H1 (cell line): ENCODE results near the gene GLTP. TPM values are rescaled to one million over a fixed set of nuclear protein-coding genes. Genes with fewer than 3 reads are reported as not detected.

Experiments used
- ATF2 ChIP-seq: IDR thresholded peaks from 2 replicates; pipeline ENCODE4 v1.6.1; 2012; ENCODE audit warnings: low read length, inconsistent platforms
- CBX8 ChIP-seq: fragments of 300-800, 300-1000 bp; sonication (generic); IDR thresholded peaks from 2 replicates; pipeline ENCODE4 v1.7.1; 2016; ENCODE audit warnings: low read depth, low read length, borderline replicate concordance
- CHD2 ChIP-seq: IDR thresholded peaks from 2 replicates; pipeline ENCODE4 v1.6.1; 2012; ENCODE audit warnings: low read length, improper control_type of control experiment
- CREB1 ChIP-seq: IDR thresholded peaks from 2 replicates; pipeline ENCODE4 v1.6.1; 2012; ENCODE audit warnings: inconsistent platforms
- CTBP2 ChIP-seq: IDR thresholded peaks from 2 replicates; pipeline ENCODE4 v1.7.0; 2011; ENCODE audit warnings: borderline replicate concordance, mild to moderate bottlenecking, moderate library complexity, mixed read lengths, low read length; ENCODE audit not compliant: insufficient read depth, insufficient read length
- EZH2 ChIP-seq: fragments of 200-600 bp; sonication (generic); IDR thresholded peaks from 2 replicates; pipeline ENCODE4 v1.7.1; 2012; ENCODE audit warnings: low read depth, mild to moderate bottlenecking, moderate library complexity, low read length, inconsistent platforms; ENCODE audit not compliant: severe bottlenecking
- HDAC6 ChIP-seq: IDR thresholded peaks from one replicate; pipeline ENCODE4 v1.7.1; 2012; ENCODE audit warnings: low read depth, mild to moderate bottlenecking, inconsistent platforms, low read length, moderate library complexity
- KDM1A ChIP-seq: fragments of 200-600, 300-600 bp; sonication (generic); IDR thresholded peaks from 2 replicates; pipeline ENCODE4 v1.7.1; 2016; ENCODE audit warnings: mild to moderate bottlenecking, low read length, borderline replicate concordance
- KDM5A ChIP-seq: fragments of 200-600 bp; IDR thresholded peaks from 2 replicates; pipeline ENCODE4 v1.7.1; 2012; ENCODE audit warnings: mild to moderate bottlenecking, low read length, inconsistent platforms, mixed read lengths
- NANOG ChIP-seq: IDR thresholded peaks from 2 replicates; pipeline ENCODE4 v1.6.1; 2011; ENCODE audit warnings: low read length, low read depth, mild to moderate bottlenecking, inconsistent platforms; ENCODE audit not compliant: insufficient read depth, poor library complexity, severe bottlenecking
- RNF2 ChIP-seq: fragments of 200-900, 300-1000 bp; sonication (generic); IDR thresholded peaks from 2 replicates; pipeline ENCODE4 v1.7.1; 2016; ENCODE audit warnings: borderline replicate concordance, low read depth, mild to moderate bottlenecking, antibody characterized with exemption, low read length; ENCODE audit not compliant: poor library complexity, severe bottlenecking; ENCODE audit errors: missing control alignments
- RXRA ChIP-seq: IDR thresholded peaks from 2 replicates; pipeline ENCODE4 v1.6.1; 2011; ENCODE audit warnings: low read depth, mild to moderate bottlenecking, low read length, moderate library complexity; ENCODE audit not compliant: insufficient read depth
- SIRT6 ChIP-seq: IDR thresholded peaks from one replicate; pipeline ENCODE4 v1.7.1; 2012; ENCODE audit warnings: low read length, inconsistent platforms
- SP1 ChIP-seq: IDR thresholded peaks from 2 replicates; pipeline ENCODE4 v1.6.1; 2011; ENCODE audit warnings: low read depth, low read length
- SP4 ChIP-seq: IDR thresholded peaks from 2 replicates; pipeline ENCODE4 v1.6.1; 2012; ENCODE audit warnings: low read length, inconsistent platforms
- SRF ChIP-seq: IDR thresholded peaks from 2 replicates; pipeline ENCODE4 v1.6.1; 2011; ENCODE audit warnings: mild to moderate bottlenecking, low read depth, low read length, moderate library complexity
- SUZ12 ChIP-seq: fragments of 200-600 bp; sonication (generic); IDR thresholded peaks from 2 replicates; pipeline ENCODE4 v1.6.1; 2012; ENCODE audit warnings: mild to moderate bottlenecking, inconsistent platforms, low read length, moderate library complexity, mixed read lengths
- TBP ChIP-seq: IDR thresholded peaks from 2 replicates; pipeline ENCODE4 v1.6.1; 2011; ENCODE audit warnings: low read depth, low read length, improper control_type of control experiment
- TCF12 ChIP-seq: IDR thresholded peaks from 2 replicates; pipeline ENCODE4 v1.6.1; 2011; ENCODE audit warnings: low read depth, mild to moderate bottlenecking, low read length
- polyA plus RNA-seq, 7 experiments: library from polyadenylated mRNA; depleted of rRNA in 3 of 7; stranded (reverse) in 5 of 7; unstranded in 2 of 7; fragments of >200 nt in 5 of 7; fragments of 200-250 nt in 2 of 7; gene quantifications; 1 replicate in 5 of 7; 2 replicates in 1 of 7; 4 replicates in 1 of 7; pipeline versions ENCODE4 v1.2.1 to v1.2.3, GENCODE V29; 2011 to 2013; ENCODE audit warnings: missing spikeins in 2 of 7, mixed read lengths in 2 of 7
- total RNA-seq: library from RNA; stranded (reverse); fragmentation: NEBNext Ultra II Directional; extraction: Animal tissue kit (Norgen Biotek cat#: 25700); gene quantifications from 2 replicates; pipeline ENCODE4 v1.2.1, GENCODE V29; 2021
- TF ChIP-seq, protein P1 (sequence below), 3 experiments: IDR thresholded peaks; 1 replicate in 2 of 3; 2 replicates in 1 of 3; pipeline versions ENCODE4 v1.5.1 to v1.6.1; 2011; ENCODE audit warnings: low read length in 3 of 3, mild to moderate bottlenecking in 3 of 3, inconsistent platforms in 2 of 3, low read depth in 1 of 3, moderate library complexity in 1 of 3; ENCODE audit not compliant: insufficient read depth in 1 of 3; ENCODE audit errors: control extremely low read depth in 1 of 3

GLTP gene
- total and polyA plus RNA-seq, 2 of the 8 experiments (the other 6 are each of a cell fraction or from before 2014, with no cell fraction given) = 9.8 to 26.1 TPM

- TF ChIP-seq NANOG (no peak), CREB1 (peak; percentile 67), SRF (no peak), RXRA (no peak), CBX8 (no peak), KDM1A (peak; percentile 98), CHD2 (peak; percentile 35; the same call in 1 of the 2 replicates), SP1 (no peak), TBP (no peak), RNF2 (no peak), ATF2 (no peak), SIRT6 (no peak), CTBP2 (no peak), SP4 (peak; percentile 77), KDM5A (no peak), EZH2 (no peak), HDAC6 (no peak), SUZ12 (no peak), TCF12 (0 out of 2 replicates have a peak, but pooled peaks have one; percentile 17)
- TF ChIP-seq, protein P1, sequence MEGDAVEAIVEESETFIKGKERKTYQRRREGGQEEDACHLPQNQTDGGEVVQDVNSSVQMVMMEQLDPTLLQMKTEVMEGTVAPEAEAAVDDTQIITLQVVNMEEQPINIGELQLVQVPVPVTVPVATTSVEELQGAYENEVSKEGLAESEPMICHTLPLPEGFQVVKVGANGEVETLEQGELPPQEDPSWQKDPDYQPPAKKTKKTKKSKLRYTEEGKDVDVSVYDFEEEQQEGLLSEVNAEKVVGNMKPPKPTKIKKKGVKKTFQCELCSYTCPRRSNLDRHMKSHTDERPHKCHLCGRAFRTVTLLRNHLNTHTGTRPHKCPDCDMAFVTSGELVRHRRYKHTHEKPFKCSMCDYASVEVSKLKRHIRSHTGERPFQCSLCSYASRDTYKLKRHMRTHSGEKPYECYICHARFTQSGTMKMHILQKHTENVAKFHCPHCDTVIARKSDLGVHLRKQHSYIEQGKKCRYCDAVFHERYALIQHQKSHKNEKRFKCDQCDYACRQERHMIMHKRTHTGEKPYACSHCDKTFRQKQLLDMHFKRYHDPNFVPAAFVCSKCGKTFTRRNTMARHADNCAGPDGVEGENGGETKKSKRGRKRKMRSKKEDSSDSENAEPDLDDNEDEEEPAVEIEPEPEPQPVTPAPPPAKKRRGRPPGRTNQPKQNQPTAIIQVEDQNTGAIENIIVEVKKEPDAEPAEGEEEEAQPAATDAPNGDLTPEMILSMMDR (IDR thresholded peaks at IDR 0.05; ENCODE audit: control extremely low read depth in 1 of 3, insufficient read depth in 1 of 3, low read depth in 1 of 3, low read length in 3 of 3) = peak; percentile 95 to 96 (median 95)
These were observed 35.1 kb downstream of the GLTP start (continued) for GRCh38 chr12:109844983-109845823.
